Measurements from ENCODE around the gene PSORS1C2. TPM values are rescaled to one million over a fixed set of nuclear protein-coding genes. Genes with fewer than 3 reads are reported as not detected.
A peak's percentile ranks its signal among the peaks of the same experiment; 100 is the strongest.

The PSORS1C2 gene
- total RNA-seq, 1 donor from 2014 or later, result not detected

DNA sequence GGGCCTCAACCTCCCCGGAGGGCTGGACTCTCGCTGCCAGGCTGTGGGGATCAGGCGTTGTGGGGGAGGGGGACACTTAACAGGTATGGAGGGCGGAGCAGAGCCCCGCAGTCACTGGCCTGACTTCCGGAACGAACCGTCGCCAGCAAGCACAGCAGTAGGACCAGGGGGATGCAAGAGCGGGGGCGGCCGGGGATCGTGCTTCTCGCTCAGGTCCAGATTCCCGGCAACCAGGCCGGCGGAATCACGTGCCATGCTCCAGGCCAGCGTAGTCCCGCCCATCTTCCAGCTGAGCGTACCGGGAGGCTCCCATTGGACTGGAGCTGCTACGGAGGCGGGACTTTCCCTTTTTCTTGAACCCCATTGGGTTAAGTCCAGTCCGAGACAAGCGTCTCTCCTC is 41.6 kb upstream of the PSORS1C2 start:
- Mint-ChIP-seq H3K4me1 (ENCODE audit: low read depth, unreplicated experiment) (peaks cover 16% of the 10 kb centered on the region), H3K36me3 (ENCODE audit: low read depth, unreplicated experiment) (peaks cover 2% of the 10 kb centered on the region), H3K4me3 (ENCODE audit: unreplicated experiment) (no peak overlapping the region), H3K9me3 (ENCODE audit: unreplicated experiment) (no peaks in the 10 kb centered on the region), H3K27me3 (ENCODE audit: low read depth, unreplicated experiment) (peaks cover 2% of the 10 kb centered on the region), H3K27ac (ENCODE audit: unreplicated experiment) (no peak overlapping the region)
- Histone ChIP-seq H3K4me1 (ENCODE audit: insufficient read depth, low read length) (no peaks in the 10 kb centered on the region), H3K9me3 (ENCODE audit: insufficient read depth, low read depth, low read length) (no peaks in the 10 kb centered on the region), H4K20me1 (ENCODE audit: insufficient read depth, low read length) (no peaks in the 10 kb centered on the region), H3K36me3 (ENCODE audit: insufficient read depth, low read length) (no peaks in the 10 kb centered on the region), H3K4me3 (ENCODE audit: insufficient read depth, low read depth, low read length) (peak overlapping the region; percentile 46), H3K9ac (ENCODE audit: low read length) (peak overlapping the region; percentile 46), H3K27ac (ENCODE audit: low read depth, low read length) (no peak overlapping the region), H3K27me3 (ENCODE audit: insufficient read depth, low read length) (no peaks in the 10 kb centered on the region), H3K4me2 (ENCODE audit: low read length) (peak overlapping the region; percentile 77), H2AFZ (ENCODE audit: low read depth, low read length) (peak overlapping the region; percentile 56), H3K79me2 (ENCODE audit: insufficient read depth, low read length) (no peaks in the 10 kb centered on the region)
- no peak for TF ChIP-seq EZH2 (IDR thresholded peaks at IDR 0.05; ENCODE audit: insufficient read depth, low read length)
- TF ChIP-seq, protein P1, sequence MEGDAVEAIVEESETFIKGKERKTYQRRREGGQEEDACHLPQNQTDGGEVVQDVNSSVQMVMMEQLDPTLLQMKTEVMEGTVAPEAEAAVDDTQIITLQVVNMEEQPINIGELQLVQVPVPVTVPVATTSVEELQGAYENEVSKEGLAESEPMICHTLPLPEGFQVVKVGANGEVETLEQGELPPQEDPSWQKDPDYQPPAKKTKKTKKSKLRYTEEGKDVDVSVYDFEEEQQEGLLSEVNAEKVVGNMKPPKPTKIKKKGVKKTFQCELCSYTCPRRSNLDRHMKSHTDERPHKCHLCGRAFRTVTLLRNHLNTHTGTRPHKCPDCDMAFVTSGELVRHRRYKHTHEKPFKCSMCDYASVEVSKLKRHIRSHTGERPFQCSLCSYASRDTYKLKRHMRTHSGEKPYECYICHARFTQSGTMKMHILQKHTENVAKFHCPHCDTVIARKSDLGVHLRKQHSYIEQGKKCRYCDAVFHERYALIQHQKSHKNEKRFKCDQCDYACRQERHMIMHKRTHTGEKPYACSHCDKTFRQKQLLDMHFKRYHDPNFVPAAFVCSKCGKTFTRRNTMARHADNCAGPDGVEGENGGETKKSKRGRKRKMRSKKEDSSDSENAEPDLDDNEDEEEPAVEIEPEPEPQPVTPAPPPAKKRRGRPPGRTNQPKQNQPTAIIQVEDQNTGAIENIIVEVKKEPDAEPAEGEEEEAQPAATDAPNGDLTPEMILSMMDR (IDR thresholded peaks at IDR 0.05; ENCODE audit: insufficient read depth, low read depth, low read length), result no peak
- peak; percentile 50 for DNase-seq (ENCODE audit: low read depth)
- no peak for FAIRE-seq

DNA sequence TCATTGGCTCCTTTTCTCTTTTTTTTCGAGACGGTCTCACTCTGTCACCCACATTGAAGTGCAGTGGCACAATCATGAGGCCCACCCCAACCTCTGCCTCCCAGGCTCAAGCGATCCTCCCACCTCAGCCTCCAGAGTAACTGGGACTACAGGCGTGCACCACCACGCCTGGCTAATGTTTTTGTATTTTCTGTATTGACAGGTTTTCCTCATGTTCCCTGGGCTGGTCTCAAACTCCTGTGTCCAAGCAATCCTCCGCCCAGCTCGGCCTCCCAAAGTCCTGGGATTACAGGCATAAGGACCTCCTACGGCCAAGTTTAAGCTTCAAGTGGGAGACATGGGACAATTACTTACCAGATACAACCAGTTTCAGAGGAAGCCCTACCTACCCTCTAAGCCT is 41.0 kb upstream of the PSORS1C2 start:
- TF ChIP-seq, protein P1 (IDR thresholded peaks at IDR 0.05; ENCODE audit: insufficient read depth, low read depth, low read length), result no peak
- Histone ChIP-seq H3K79me2 (ENCODE audit: insufficient read depth, low read length) (no peaks in the 10 kb centered on the region), H3K36me3 (ENCODE audit: insufficient read depth, low read length) (no peaks in the 10 kb centered on the region), H3K4me1 (ENCODE audit: insufficient read depth, low read length) (no peaks in the 10 kb centered on the region), H3K9ac (ENCODE audit: low read length) (peak overlapping the region; percentile 46), H3K27me3 (ENCODE audit: insufficient read depth, low read length) (no peaks in the 10 kb centered on the region), H3K27ac (ENCODE audit: low read depth, low read length) (no peak overlapping the region), H4K20me1 (ENCODE audit: insufficient read depth, low read length) (no peaks in the 10 kb centered on the region), H2AFZ (ENCODE audit: low read depth, low read length) (no peak overlapping the region), H3K9me3 (ENCODE audit: insufficient read depth, low read depth, low read length) (no peaks in the 10 kb centered on the region), H3K4me3 (ENCODE audit: insufficient read depth, low read depth, low read length) (no peak overlapping the region), H3K4me2 (ENCODE audit: low read length) (peak overlapping the region; percentile 77)
- peaks cover 17% of the 10 kb centered on the region for H3K4me1 Mint-ChIP-seq (ENCODE audit: low read depth, unreplicated experiment)
- H3K4me3 Mint-ChIP-seq (ENCODE audit: unreplicated experiment), result no peak overlapping the region
- FAIRE-seq (no peak), DNase-seq (ENCODE audit: low read depth) (no peak)
- no peaks in the 10 kb centered on the region for H3K9me3 Mint-ChIP-seq (ENCODE audit: unreplicated experiment)
- no peak overlapping the region for H3K27ac Mint-ChIP-seq (ENCODE audit: unreplicated experiment)
- peaks cover 2% of the 10 kb centered on the region for H3K36me3 Mint-ChIP-seq (ENCODE audit: low read depth, unreplicated experiment)
- H3K27me3 Mint-ChIP-seq (ENCODE audit: low read depth, unreplicated experiment), result peaks cover 2% of the 10 kb centered on the region

DNA sequence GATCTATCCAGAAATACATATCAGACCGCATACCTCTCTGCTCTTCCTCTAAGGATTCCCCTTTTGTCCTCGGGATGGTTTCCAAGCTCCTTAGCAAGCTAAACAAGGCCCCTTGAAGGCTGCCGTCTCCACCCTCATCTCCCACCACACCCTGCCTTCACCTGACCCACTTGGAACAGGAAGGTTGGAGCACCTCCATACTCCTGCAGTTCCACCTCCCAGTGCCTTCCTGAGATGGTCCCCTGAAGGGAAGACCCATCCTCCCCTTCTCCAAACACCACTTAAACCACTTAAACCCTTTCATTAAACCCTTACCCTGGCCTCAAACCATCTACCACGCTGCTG is 40.1 kb upstream of the PSORS1C2 start:
- no peaks in the 10 kb centered on the region for H3K36me3 ChIP-seq (ENCODE audit: insufficient read depth, low read length)
- Mint-ChIP-seq H3K9me3 (ENCODE audit: unreplicated experiment) (no peaks in the 10 kb centered on the region), H3K27me3 (ENCODE audit: low read depth, unreplicated experiment) (peaks cover 2% of the 10 kb centered on the region), H3K4me3 (ENCODE audit: unreplicated experiment) (no peak overlapping the region), H3K27ac (ENCODE audit: unreplicated experiment) (no peak overlapping the region), H3K36me3 (ENCODE audit: low read depth, unreplicated experiment) (peaks cover 2% of the 10 kb centered on the region), H3K4me1 (ENCODE audit: low read depth, unreplicated experiment) (peaks cover 17% of the 10 kb centered on the region)
- H2AFZ ChIP-seq (ENCODE audit: low read depth, low read length), result peak overlapping the region; percentile 32
- H3K4me2 ChIP-seq (ENCODE audit: low read length), result no peak overlapping the region
- no peaks in the 10 kb centered on the region for H4K20me1 ChIP-seq (ENCODE audit: insufficient read depth, low read length)
- H3K27ac ChIP-seq (ENCODE audit: low read depth, low read length), result no peak overlapping the region
- FAIRE-seq, result no peak
- TF ChIP-seq, protein P1 (IDR thresholded peaks at IDR 0.05; ENCODE audit: insufficient read depth, low read depth, low read length), result no peak
- no peak for TF ChIP-seq EZH2 (IDR thresholded peaks at IDR 0.05; ENCODE audit: insufficient read depth, low read length)
- H3K27me3 ChIP-seq (ENCODE audit: insufficient read depth, low read length), result no peaks in the 10 kb centered on the region
- H3K9me3 ChIP-seq (ENCODE audit: insufficient read depth, low read depth, low read length), result no peaks in the 10 kb centered on the region
- H3K4me1 ChIP-seq (ENCODE audit: insufficient read depth, low read length), result no peaks in the 10 kb centered on the region
- H3K4me3 ChIP-seq (ENCODE audit: insufficient read depth, low read depth, low read length), result no peak overlapping the region
- H3K9ac ChIP-seq (ENCODE audit: low read length), result no peak overlapping the region
- no peaks in the 10 kb centered on the region for H3K79me2 ChIP-seq (ENCODE audit: insufficient read depth, low read length)
- no peak for DNase-seq (ENCODE audit: low read depth)

All from astrocyte (in vitro differentiated cells and primary cell).